HL-60/S4 treated with retinoic acid at 250 ng/mL for 4 days and 3 days (cell line): ENCODE data around the gene BDKRB2.
"Not testable (repeated sequence)": the region's sequence is repeated elsewhere in the genome, so short reads cannot be mapped to it uniquely, and the experiment has no call there.

Source experiments
- in situ Hi-C: fragments of 300-500 bp; cut with MboI; formaldehyde crosslinking; loops from 2 replicates; pipeline ENCODE4 v1.7.0; 2022; ENCODE audit warnings: low sequenced_read_pairs

BDKRB2 gene

DNA sequence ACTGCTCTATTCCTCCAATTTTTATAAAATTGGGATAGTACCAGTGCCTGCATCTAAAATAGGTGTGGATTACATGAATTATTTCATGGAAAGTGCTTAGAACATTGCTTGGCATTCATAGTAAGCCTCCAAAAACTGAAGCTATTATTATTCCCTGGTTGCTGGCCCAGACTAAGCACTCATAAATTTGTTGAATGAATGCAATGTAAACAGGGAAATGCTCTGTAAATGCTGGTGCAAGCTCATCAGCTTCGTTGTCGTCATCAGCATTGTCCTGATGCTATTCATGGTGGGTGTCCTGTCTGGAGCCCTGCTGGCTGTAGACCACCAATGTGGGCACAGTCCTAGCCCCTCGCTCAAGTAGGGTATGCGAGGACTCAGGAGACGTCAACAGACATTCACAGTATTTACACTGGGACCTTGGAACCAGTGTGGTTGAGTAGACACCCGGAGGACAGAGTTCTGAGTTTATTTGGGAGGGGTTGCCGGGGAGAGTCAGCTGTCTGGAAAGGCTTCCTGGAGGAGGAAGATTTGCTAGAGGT lies 16.5 kb downstream of the BDKRB2 start:
- in situ Hi-C loops = no loop called here

DNA sequence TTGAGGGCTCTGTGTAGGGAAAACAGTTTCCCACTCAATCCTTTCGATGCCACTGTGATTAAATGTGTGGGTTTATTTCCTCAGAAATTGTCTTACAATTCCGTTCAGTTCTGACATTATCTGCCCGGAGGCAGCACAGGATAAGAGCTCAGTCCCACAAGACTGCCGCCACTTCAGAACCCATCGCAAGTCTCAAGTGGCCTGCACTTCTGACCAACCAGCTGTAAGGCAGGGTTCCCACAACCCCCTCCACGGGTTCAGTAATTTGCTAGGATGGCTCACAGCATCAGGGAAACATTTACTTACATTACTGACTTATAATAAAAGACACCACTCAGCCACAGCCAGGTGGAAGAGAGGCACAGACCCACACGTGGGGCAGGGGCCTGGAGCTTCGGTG lies 17.2 kb downstream of the BDKRB2 start:
- in situ Hi-C loops = no loop called here

DNA sequence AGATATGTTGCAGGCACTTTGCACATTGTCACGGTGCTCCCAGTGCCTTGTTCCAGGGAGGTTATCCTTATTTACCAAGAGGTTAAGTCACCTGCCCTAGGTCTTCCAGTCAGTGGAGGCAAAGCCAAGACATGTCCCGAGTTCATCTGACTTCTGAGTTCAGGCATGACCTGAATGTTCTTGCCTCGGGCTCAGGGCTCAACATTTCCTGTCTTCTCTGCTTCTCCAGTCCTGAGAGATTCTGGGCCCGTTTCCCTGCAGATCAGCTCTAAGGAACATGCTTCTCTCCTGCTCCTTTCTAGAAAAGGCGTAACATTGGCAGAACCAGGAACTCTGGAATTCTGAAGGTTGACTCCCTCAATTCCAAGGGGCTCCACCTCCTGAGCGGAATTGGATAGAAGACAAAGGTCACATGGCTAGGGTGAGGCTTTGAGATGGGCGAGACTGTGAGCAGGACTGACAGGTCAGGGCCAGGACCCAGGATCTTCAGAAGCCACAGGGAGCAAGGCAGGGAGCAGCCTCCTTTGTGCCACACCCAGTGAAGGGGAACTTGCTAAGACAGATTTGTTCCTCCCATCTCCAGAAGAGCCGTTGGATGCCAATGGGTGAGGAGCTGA lies 19.9 kb downstream of the BDKRB2 start:
- in situ Hi-C loops = no loop called here

DNA sequence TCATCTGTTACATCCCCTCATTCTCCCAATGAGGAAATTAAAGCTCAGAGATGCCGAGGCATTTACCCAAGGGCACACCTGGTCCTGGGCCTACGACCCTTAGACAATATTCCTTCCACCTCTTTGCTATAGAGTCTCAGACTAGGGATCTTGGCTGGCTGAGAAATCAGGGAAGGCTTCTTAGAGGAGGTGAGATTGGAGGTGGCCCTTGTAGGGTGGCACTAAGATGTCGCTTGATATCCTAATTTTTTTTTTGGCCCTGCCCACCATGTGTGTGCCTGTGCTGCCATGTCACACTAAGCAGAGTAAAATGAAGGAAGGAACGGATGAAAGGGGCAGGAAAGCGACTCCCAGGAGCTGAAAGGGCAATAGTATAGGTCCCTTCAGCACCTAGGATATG lies 20.6 kb downstream of the BDKRB2 start:
- in situ Hi-C loops = no loop called here

DNA sequence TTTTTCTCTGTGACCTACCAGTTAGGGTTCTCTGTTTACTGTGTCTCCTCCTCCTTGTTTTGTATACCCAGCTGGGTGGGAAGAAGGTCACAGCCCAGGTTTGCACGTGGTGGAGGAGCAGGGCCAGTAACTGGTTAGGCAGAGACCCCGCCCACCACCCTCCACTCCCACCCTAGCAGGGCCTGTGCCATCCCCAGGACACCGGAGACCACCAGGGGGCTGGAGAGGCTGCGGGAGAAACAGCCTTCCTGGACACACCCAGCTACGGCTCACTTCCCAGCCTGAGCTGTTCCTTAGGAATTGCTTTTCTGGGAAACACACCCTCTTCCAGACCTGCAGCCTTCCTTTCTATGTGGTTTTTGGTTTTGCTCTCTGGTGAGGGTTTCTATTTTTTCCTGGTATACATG lies 21.1 kb downstream of the BDKRB2 start:
- in situ Hi-C loops = no loop called here

DNA sequence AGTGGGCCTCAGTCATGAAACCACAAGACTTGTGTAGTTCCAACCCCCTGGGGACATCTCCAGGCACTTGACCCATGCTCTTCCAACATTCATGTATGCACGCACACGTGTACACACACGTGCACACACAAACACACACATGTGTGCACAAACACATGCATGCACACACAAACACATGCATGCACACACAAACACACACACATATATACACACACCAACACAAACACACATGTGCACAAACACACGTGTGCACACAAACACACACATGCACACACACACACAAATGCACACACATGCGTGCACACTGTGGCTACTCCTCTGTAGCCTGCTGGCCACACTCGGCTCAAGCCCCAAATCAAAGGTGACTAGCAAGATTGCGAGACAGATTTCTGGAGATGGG lies 22.8 kb downstream of the BDKRB2 start:
- in situ Hi-C loops = no loop called here

DNA sequence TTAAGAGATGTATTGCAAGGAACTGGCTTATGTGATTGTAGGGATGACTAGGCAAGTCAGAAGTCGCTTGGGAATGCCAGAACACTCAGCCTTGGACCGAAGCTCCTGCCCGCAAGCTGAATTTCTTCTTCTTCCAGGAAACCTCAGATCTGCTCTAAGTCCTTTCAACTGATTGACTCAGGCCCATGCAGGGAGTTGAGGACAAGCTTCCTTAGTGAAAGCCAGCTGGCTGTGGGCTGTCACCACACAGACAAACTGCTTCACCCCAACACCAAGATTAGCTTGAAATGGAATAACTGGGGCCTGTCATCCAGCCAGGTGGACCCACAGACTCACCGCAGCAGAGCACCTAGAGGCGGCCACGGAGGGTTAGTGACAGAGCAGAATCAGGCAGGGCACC lies 24.7 kb downstream of the BDKRB2 start:
- in situ Hi-C loops = no loop called here

DNA sequence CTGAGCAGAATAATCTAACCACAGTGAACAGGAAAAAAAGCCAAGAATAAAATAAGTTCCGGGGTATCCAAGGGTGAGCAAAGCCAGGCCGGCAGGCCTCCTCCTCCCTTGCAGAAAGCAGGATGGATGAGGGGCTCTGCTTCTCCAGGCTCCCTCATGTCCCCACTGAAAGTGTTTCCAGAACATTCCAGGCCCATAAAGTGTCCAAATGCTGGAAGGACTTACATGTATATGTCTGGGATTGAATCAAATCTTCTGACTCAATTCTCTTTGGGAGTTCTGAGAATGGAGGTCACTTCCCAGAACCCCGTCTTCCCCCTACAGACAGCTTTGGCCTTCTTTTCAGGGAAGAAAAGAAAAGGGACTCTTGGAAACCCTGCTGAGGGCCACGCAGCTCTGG lies 26.4 kb downstream of the BDKRB2 start:
- in situ Hi-C loops = no loop called here

DNA sequence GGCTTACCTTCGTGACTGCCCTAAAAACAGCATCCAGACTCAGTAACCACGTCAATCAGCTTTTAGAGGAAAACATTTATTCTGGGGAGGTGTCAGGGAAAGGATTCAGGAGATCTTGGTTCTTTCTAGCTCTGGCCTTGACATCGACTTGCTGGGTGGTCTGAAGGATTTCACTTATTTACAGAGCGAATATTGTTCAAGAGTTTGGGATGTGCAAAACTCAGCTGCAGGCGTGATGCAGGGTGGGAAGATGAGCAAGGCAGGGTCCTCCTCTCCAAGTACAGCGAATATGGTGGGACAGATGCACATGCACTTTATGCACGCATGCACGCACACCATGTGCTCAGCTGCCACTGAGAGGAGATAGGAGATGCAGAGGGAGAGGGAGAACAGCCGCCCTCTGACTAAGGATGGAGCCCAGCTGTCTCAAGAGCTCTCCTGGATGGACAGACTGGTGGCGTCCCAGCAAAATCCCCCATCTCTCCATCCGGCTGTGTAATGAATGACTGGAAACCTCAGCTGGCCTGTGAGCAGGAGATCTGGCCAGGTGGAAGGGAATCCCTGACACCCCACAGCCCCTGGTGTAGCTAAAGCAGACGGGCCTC lies 27.0 kb downstream of the BDKRB2 start:
- in situ Hi-C loops = no loop called here

DNA sequence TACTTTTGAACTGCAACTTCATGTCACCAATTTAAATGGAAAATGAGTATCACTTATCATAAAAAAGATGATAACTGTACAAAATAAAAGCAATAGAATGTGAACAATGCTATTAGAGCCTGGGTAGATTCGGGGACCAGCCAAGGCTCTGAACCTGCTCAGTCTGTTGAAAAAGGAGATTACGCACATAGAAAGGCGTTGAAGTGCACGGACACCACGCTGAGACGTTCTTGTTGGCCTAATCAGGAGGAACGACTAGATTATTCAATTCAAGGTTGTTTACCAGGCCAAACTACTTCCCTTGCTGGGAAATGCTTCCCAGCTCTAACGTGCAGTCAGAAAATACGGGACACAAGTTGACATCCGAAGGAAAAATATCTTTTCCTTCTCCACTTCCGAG lies 27.9 kb downstream of the BDKRB2 start:
- in situ Hi-C loops = no loop called here

DNA sequence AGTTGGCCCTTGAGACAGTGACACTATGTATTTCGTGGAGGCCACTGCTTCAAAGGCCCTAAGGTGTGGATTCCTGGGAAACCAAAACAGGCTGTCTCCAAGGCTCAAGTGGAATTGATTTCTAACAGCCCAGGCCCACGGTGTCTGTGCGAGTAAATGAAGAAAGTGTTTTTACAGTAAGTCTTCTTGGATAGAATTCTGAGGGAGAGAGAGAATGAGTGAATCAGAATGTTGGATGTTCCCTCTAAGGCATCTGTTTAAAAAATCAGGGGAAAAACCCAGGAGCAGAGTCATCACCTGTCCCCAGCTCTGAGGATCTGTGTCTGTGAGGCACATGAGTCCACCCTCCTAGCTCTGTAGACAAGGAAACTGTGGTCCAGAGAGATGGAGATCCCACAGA lies 29.0 kb downstream of the BDKRB2 start:
- in situ Hi-C loops = no loop called here

DNA sequence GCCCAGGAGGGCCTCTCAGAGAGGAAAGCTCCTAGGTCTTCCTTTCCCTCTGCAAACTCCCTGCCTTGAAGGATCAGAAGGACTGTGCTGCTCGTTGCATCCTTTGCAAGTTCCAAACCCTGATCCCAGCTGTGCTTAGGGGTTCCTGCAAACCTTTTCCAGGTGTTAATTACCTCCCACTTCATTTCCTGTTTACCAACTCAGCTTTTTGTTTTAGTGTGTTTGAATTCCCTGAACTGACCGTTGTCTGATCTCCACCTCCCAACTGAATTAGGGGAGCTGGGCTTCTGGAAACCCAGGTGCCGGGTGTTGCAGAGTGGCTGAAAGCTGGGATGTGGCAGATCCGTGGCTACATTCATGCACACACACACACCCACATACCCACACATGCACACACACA lies 30.8 kb downstream of the BDKRB2 start:
- in situ Hi-C loops = no loop called here

DNA sequence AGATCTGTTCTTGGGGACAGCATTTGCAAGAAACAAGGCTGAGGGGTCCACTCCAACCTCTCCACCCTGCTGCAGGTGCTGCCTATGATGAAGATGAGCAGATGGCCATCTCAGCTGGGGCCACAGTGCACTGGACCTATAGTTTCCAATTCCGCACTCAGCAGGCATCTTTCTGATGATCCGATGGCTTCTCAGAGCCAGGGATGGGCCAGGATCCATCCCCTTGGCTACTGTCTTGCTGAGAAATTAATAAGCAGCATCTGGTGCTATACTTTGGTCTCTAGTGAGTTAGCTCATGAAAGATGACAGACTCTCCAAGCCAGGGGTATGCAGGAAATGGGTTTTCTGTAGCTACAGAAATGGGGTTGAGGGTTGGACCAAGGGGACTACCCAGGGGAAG lies 33.0 kb downstream of the BDKRB2 start:
- in situ Hi-C loops = no loop called here

DNA sequence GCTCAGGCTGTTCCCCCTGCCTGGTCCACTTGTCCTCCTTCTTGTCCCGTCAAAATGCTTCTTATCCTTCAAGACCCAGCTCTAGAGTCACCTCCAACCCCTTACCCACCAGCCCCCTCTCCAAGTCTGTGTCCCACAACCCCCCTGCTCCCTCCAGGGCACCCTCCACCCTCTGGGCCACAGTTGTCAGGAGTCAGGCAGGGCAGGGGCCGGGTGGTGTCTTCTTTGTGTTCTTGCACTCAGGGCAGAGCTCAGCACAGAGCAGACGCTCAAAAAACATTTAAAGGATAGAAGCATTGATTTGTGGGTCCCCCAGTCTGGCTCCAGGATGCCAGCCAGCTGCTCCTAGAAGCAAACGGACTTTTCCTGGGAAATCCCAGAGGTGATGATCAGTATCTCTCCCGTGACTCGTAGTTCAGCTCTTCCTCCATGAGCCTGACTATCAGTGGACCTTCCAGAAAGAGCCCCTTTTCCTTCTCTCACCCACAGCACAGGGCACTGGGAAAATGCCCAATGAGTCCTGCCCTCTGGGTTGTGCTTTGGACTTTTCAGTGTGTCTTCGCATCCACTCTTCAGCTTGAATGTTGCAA lies 34.1 kb downstream of the BDKRB2 start:
- in situ Hi-C loops = no loop called here

DNA sequence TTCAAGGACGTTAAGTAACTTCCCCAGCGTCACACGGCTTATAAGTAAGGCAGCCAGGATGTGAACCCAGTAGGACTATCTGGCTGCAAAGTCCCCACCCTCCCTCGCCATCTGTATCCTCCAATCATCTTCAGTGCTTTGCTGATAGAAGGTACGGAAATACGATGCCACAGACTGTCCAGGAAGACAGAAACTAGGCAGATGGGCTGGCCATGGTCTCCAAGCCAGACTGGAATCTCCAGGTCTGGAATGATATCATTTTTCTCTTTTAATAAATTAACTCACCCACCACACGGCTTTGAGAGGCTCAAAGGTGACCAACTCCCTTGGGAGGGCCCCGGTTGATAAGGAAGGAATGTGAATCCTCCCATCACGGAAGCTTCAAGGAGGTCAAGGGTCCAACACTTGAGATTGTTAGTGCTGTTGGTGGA lies 35.1 kb downstream of the BDKRB2 start:
- in situ Hi-C loops = no loop called here

DNA sequence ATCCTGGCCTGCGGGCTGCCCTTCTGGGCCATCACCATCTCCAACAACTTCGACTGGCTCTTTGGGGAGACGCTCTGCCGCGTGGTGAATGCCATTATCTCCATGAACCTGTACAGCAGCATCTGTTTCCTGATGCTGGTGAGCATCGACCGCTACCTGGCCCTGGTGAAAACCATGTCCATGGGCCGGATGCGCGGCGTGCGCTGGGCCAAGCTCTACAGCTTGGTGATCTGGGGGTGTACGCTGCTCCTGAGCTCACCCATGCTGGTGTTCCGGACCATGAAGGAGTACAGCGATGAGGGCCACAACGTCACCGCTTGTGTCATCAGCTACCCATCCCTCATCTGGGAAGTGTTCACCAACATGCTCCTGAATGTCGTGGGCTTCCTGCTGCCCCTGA lies 36.0 kb downstream of the BDKRB2 start:
- in situ Hi-C loops = no loop called here

DNA sequence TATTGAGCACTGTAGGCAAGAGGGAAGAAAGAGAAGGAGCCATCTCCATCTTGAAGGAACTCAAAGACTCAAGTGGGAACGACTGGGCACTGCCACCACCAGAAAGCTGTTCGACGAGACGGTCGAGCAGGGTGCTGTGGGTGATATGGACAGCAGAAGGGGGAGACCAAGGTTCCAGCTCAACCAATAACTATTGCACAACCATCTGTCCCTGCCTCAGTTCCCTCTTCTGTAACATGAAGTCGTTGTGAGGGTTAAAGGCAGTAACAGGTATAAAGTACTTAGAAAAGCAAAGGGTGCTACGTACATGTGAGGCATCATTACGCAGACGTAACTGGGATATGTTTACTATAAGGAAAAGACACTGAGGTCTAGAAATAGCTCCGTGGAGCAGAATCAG lies 37.5 kb downstream of the BDKRB2 start:
- in situ Hi-C loops = no loop called here

DNA sequence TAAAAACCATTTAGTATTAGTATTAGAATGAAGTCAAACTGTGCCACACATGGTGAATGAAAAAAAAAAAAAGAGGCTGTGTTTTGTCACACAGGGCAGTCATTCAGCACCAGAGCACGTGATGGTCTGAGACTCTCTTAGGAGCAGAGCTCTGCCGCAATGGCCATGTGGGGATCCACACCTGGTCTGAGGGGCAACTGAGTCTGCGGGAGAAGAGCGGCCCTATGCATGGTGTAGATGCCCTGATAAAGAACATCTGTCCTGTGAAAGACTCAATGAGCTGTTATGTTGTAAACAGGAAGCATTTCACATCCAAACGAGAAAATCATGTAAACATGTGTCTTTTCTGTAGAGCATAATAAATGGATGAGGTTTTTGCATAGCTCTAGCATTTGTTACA lies 39.1 kb downstream of the BDKRB2 start:
- in situ Hi-C loops = no loop called here

DNA sequence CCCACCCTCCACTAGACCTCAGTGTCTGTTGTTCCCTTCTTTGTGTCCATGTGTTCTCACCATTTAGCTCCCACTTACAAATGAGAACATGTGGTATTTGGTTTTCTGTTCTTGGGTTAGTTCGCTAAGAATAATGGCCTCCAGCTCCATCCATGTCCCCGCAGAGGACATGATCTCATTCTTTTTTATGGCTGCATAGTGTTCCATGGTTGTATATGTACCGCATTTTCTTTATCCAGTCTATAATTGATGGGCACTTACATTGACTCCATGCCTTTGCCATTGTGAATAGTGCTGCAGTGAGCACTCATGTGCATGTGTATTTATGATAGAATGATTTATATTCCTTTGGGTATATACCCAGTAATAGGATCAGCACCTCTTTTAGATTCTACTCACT lies 40.4 kb downstream of the BDKRB2 start:
- in situ Hi-C loops = not testable (repeated sequence)

DNA sequence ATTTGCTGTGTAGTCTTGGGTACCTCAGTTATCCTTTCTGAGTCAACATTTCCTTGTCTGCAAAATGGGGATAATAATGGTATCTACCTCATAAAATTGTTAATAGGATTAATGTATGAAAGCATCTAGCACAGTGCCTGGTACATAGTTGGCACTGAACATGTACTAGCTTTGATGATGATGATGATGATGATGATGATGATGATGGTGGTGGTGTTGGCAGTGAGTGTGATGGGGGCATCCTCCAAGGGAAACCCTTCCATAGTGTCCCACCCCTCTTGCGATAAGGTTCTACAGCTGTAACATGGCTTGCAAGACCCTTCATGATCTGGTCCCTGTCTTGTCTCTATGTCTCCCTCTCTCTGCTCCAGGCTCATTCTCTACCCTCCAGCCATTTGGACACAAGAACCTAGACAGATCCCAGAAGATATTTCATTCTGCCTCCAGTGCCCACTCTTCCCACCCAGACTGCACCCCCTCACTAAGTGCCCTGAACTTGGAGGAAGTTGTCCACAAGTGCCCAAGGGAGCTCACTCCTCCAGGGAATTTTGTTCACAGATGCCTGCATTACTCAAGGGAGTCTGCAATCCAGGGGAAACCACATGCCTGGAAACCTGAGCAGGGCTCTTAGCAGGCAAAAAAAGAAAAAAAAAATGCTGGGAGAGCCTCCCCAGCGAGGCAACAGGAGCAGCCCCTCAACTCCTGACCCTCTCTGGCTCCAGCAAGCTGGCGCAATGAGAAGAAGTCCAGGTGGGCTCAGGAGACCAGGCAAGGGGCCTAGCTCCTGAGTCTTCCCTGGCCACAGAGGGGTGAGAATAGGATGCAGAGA lies 41.3 kb downstream of the BDKRB2 start:
- in situ Hi-C loops = no loop called here

DNA sequence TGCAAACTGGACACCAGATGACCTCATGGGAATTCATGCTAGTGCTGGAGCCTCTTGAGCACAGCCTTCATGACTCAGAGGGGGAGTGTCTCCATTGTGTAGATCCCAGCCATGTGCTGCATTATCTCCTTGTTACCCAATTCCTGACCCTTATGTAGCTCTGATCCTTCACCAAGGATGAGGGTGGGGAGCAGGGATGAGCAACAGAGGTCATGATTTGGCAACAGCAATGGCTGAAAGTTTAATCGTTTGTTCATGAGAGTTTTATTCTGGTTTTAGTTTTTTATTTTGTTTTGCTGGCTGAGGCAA lies 41.9 kb downstream of the BDKRB2 start:
- in situ Hi-C loops = no loop called here

DNA sequence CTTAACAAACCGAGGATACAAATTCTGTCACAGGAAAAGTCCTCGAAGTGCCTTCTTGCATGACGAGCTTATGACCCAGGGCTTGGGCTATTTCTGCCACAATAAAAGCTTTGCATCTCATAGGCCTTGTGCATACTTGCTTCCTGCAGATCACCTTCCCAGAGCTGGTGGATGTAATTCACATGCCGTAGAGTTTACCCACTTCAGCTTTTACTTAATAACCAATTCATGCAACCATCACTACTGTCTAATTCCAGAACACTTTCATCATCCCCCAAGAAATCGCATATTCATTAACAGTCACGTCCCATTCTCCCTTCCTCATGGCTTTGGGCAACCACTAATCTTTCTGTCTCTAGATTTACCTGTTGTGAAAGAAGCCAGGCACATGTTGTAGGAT lies 42.4 kb downstream of the BDKRB2 start:
- in situ Hi-C loops = no loop called here
